ENCODE measurements around the gene SLC37A3. TPM values are rescaled to one million over a fixed set of nuclear protein-coding genes. Genes with fewer than 3 reads are reported as not detected.

Gene SLC37A3
- total RNA-seq, 1 experiment from 2014 or later: 52.7 TPM

DNA sequence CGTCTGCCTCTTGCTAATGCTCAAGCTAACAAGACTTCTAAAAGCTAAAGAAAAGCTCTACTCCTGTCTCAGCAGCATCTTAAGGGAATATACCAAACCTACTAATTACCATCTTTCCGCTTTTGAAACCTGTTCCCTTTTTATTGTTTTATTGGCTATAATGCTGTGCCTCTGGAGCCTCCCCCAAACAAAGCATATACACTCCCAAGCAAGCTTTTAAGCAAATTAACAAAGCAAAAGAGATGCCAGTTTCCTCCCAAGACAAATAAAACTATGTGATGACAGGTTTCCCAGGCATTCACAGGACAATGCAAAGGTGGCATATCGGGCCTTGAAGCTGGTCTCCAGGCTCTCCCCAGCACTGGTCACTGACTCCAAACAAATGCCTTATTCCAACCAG is 52.9 kb downstream of the SLC37A3 start:
- Histone ChIP-seq H3K23me2 (ENCODE audit: insufficient read length, low read depth, low read length, poor library complexity, severe bottlenecking) (no peaks in the 10 kb centered on the region), H3K14ac (ENCODE audit: insufficient read depth, low read length) (no peak overlapping the region), H4K20me1 (ENCODE audit: control insufficient read depth, insufficient read depth, insufficient read length) (peaks cover 3% of the 10 kb centered on the region), H2BK20ac (ENCODE audit: low read depth, low read length, poor library complexity, severe bottlenecking) (no peak overlapping the region), H3T11ph (ENCODE audit: low read length) (no peak overlapping the region), H2AK5ac (ENCODE audit: insufficient read length, low read length) (no peak overlapping the region), H3K56ac (ENCODE audit: insufficient read length, low read depth, low read length) (no peak overlapping the region), H3K27ac (ENCODE audit: insufficient read length, low read depth, low read length) (no peak overlapping the region), H3K23ac (ENCODE audit: insufficient read length, low read depth, low read length) (no peak overlapping the region), H2BK5ac (ENCODE audit: insufficient read length, low read length) (no peak overlapping the region), H2AFZ (ENCODE audit: low read length) (no peak overlapping the region), H4K8ac (replicated peaks; ENCODE audit: insufficient read length, low read depth, low read length) (no peak overlapping the region), H2BK120ac (ENCODE audit: low read depth, low read length, poor library complexity, severe bottlenecking) (no peak overlapping the region), H3K79me1 (ENCODE audit: insufficient read depth, low read depth, low read length, poor library complexity, severe bottlenecking) (no peaks in the 10 kb centered on the region), H4K91ac (ENCODE audit: insufficient read length, low read depth, low read length) (no peak overlapping the region), H2BK15ac (ENCODE audit: low read depth, low read length) (no peak overlapping the region), H3K4me2 (ENCODE audit: insufficient read depth, insufficient read length, low read length) (no peak overlapping the region), H3K9me3 (ENCODE audit: control insufficient read depth, low read depth, low read length) (no peaks in the 10 kb centered on the region), H3K4me1 (ENCODE audit: insufficient read depth, low read length) (peaks cover 3% of the 10 kb centered on the region; the same call in 1 of the 2 replicates), H3K18ac (ENCODE audit: insufficient read length, low read depth, low read length) (no peak overlapping the region), H3K4ac (ENCODE audit: low read depth, low read length) (no peak overlapping the region), H3K27me3 (ENCODE audit: insufficient read depth, low read length) (no peaks in the 10 kb centered on the region), H4K5ac (ENCODE audit: insufficient read length, low read depth, low read length) (no peak overlapping the region), H2BK12ac (ENCODE audit: insufficient read length, low read depth, low read length) (no peak overlapping the region), H3K79me2 (ENCODE audit: insufficient read depth, low read length) (no peaks in the 10 kb centered on the region), H3K9ac (ENCODE audit: extremely low read depth, insufficient read length, low read length) (no peak overlapping the region)
- Mint-ChIP-seq H3K4me3 (no peak overlapping the region), H3K9me3 (no peaks in the 10 kb centered on the region), H3K27ac (0 out of 7 replicates have a peak overlapping the region, but pooled peaks of 1 of the 3 experiments have one; percentile 13), H3K4me1 (peaks cover 8 to 23% of the 10 kb centered on the region in 2 experiments), H3K36me3 (ENCODE audit: insufficient read depth in 1 of 3, low read depth in 3 of 3) (peaks cover 36 to 72% (median 63%) of the 10 kb centered on the region in 3 experiments; a peak in 6 of 7 replicates), H3K27me3 (ENCODE audit: low read depth) (no peaks in the 10 kb centered on the region)
- no peak for DNase-seq
- TF ChIP-seq, protein P1, sequence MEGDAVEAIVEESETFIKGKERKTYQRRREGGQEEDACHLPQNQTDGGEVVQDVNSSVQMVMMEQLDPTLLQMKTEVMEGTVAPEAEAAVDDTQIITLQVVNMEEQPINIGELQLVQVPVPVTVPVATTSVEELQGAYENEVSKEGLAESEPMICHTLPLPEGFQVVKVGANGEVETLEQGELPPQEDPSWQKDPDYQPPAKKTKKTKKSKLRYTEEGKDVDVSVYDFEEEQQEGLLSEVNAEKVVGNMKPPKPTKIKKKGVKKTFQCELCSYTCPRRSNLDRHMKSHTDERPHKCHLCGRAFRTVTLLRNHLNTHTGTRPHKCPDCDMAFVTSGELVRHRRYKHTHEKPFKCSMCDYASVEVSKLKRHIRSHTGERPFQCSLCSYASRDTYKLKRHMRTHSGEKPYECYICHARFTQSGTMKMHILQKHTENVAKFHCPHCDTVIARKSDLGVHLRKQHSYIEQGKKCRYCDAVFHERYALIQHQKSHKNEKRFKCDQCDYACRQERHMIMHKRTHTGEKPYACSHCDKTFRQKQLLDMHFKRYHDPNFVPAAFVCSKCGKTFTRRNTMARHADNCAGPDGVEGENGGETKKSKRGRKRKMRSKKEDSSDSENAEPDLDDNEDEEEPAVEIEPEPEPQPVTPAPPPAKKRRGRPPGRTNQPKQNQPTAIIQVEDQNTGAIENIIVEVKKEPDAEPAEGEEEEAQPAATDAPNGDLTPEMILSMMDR (conservative IDR thresholded peaks at IDR 0.05): no peak
- no CpG with 5 or more reads among the region's 3 CpGs for WGBS (ENCODE audit: extremely low coverage, insufficient read length, low lambda C conversion rate)

All from H9 (cell line).